ENCODE results near the gene ACTR1B.

The ACTR1B gene

GRCh38 chr2:97677480-97677879 lies 13.6 kb upstream of the ACTR1B start:
- TF ChIP-seq ZNF70 (CRISPR knock-in tag; IDR thresholded peaks at IDR 0.05) (no peak), ZFP30 (CRISPR knock-in tag; IDR thresholded peaks at IDR 0.05) (no peak), ZFP3 (CRISPR knock-in tag; IDR thresholded peaks at IDR 0.05) (no peak), ZNF565 (CRISPR knock-in tag; conservative IDR thresholded peaks at IDR 0.05; ENCODE audit: low read depth) (no peak), GLIS3 (CRISPR knock-in tag; IDR thresholded peaks at IDR 0.05) (no peak), TOX (CRISPR knock-in tag; IDR thresholded peaks at IDR 0.05; ENCODE audit: borderline replicate concordance) (no peak), OSR1 (CRISPR knock-in tag; IDR thresholded peaks at IDR 0.05) (no peak), ZNF8 (CRISPR knock-in tag; IDR thresholded peaks at IDR 0.05) (no peak), BACH2 (CRISPR knock-in tag; IDR thresholded peaks at IDR 0.05; ENCODE audit: borderline replicate concordance) (no peak), PATZ1 (CRISPR knock-in tag; IDR thresholded peaks at IDR 0.05; ENCODE audit: borderline replicate concordance) (no peak), CREB5 (CRISPR knock-in tag; IDR thresholded peaks at IDR 0.05; ENCODE audit: low read depth) (no peak), ARNTL (CRISPR knock-in tag; IDR thresholded peaks at IDR 0.05; ENCODE audit: borderline replicate concordance, low read depth) (no peak), RARB (CRISPR knock-in tag; IDR thresholded peaks at IDR 0.05) (no peak), PPARA (CRISPR knock-in tag; IDR thresholded peaks at IDR 0.05; ENCODE audit: borderline replicate concordance) (no peak)
- TF ChIP-seq, protein P1, sequence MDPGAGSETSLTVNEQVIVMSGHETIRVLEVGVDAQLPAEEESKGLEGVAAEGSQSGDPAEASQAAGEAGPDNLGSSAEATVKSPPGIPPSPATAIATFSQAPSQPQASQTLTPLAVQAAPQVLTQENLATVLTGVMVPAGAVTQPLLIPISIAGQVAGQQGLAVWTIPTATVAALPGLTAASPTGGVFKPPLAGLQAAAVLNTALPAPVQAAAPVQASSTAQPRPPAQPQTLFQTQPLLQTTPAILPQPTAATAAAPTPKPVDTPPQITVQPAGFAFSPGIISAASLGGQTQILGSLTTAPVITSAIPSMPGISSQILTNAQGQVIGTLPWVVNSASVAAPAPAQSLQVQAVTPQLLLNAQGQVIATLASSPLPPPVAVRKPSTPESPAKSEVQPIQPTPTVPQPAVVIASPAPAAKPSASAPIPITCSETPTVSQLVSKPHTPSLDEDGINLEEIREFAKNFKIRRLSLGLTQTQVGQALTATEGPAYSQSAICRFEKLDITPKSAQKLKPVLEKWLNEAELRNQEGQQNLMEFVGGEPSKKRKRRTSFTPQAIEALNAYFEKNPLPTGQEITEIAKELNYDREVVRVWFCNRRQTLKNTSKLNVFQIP (CRISPR knock-in tag; IDR thresholded peaks at IDR 0.05; ENCODE audit: borderline replicate concordance, low read depth) = no peak
- TF ChIP-seq, protein P2, sequence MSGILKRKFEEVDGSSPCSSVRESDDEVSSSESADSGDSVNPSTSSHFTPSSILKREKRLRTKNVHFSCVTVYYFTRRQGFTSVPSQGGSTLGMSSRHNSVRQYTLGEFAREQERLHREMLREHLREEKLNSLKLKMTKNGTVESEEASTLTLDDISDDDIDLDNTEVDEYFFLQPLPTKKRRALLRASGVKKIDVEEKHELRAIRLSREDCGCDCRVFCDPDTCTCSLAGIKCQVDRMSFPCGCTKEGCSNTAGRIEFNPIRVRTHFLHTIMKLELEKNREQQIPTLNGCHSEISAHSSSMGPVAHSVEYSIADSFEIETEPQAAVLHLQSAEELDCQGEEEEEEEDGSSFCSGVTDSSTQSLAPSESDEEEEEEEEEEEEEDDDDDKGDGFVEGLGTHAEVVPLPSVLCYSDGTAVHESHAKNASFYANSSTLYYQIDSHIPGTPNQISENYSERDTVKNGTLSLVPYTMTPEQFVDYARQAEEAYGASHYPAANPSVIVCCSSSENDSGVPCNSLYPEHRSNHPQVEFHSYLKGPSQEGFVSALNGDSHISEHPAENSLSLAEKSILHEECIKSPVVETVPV (CRISPR knock-in tag; IDR thresholded peaks at IDR 0.05) = no peak
- ATAC-seq = no peak

DNA sequence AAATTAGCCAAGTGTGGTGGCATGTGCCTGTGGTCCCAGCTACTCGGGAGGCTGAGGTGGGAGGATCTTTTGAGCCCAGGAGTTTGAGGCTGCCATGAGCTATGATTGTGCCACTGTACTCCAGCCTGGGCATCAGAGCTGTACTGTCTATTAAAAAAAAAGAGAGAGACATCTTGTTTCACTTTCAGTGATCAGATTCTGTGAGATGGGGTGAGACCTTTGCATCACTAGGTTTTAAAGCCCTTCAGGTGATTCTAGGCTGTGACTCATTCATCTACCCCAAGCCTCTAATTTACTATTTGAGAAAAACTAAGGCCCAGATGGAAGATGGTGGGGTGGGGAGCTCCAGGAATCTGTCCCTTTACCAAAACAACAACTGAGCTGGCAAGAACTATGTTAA lies 12.8 kb upstream of the ACTR1B start:
- no peak for ATAC-seq
- TF ChIP-seq TCF4 (CRISPR knock-in tag; IDR thresholded peaks at IDR 0.05; ENCODE audit: borderline replicate concordance) (no peak), TOX (CRISPR knock-in tag; IDR thresholded peaks at IDR 0.05; ENCODE audit: borderline replicate concordance) (no peak)
- TF ChIP-seq, protein P3, sequence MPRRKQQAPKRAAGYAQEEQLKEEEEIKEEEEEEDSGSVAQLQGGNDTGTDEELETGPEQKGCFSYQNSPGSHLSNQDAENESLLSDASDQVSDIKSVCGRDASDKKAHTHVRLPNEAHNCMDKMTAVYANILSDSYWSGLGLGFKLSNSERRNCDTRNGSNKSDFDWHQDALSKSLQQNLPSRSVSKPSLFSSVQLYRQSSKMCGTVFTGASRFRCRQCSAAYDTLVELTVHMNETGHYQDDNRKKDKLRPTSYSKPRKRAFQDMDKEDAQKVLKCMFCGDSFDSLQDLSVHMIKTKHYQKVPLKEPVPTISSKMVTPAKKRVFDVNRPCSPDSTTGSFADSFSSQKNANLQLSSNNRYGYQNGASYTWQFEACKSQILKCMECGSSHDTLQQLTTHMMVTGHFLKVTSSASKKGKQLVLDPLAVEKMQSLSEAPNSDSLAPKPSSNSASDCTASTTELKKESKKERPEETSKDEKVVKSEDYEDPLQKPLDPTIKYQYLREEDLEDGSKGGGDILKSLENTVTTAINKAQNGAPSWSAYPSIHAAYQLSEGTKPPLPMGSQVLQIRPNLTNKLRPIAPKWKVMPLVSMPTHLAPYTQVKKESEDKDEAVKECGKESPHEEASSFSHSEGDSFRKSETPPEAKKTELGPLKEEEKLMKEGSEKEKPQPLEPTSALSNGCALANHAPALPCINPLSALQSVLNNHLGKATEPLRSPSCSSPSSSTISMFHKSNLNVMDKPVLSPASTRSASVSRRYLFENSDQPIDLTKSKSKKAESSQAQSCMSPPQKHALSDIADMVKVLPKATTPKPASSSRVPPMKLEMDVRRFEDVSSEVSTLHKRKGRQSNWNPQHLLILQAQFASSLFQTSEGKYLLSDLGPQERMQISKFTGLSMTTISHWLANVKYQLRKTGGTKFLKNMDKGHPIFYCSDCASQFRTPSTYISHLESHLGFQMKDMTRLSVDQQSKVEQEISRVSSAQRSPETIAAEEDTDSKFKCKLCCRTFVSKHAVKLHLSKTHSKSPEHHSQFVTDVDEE (CRISPR knock-in tag; IDR thresholded peaks at IDR 0.05) = no peak

GRCh38 chr2:97675430-97676113 lies 11.7 kb upstream of the ACTR1B start:
- no peak for ATAC-seq
- no peak for TF ChIP-seq ZNF70 (CRISPR knock-in tag; IDR thresholded peaks at IDR 0.05)
- TF ChIP-seq SNAI2 (CRISPR knock-in tag; IDR thresholded peaks at IDR 0.05) = no peak
- no peak for TF ChIP-seq ZNF565 (CRISPR knock-in tag; conservative IDR thresholded peaks at IDR 0.05; ENCODE audit: low read depth)
- no peak for TF ChIP-seq TCF4 (CRISPR knock-in tag; IDR thresholded peaks at IDR 0.05; ENCODE audit: borderline replicate concordance)
- TF ChIP-seq PPARA (CRISPR knock-in tag; IDR thresholded peaks at IDR 0.05; ENCODE audit: borderline replicate concordance) = no peak
- no peak for TF ChIP-seq ISL1 (CRISPR knock-in tag; IDR thresholded peaks at IDR 0.05)
- no peak for TF ChIP-seq ZFP30 (CRISPR knock-in tag; IDR thresholded peaks at IDR 0.05)
- no peak for TF ChIP-seq ZC3H10 (CRISPR knock-in tag; IDR thresholded peaks at IDR 0.05)
- TF ChIP-seq, protein P2 (CRISPR knock-in tag; IDR thresholded peaks at IDR 0.05) = no peak
- TF ChIP-seq BACH2 (CRISPR knock-in tag; IDR thresholded peaks at IDR 0.05; ENCODE audit: borderline replicate concordance) = no peak
- no peak for TF ChIP-seq TOX (CRISPR knock-in tag; IDR thresholded peaks at IDR 0.05; ENCODE audit: borderline replicate concordance)
- TF ChIP-seq RARB (CRISPR knock-in tag; IDR thresholded peaks at IDR 0.05) = no peak
- no peak for TF ChIP-seq GLIS3 (CRISPR knock-in tag; IDR thresholded peaks at IDR 0.05)
- TF ChIP-seq ESRRG (CRISPR knock-in tag; IDR thresholded peaks at IDR 0.05) = no peak
- no peak for TF ChIP-seq PATZ1 (CRISPR knock-in tag; IDR thresholded peaks at IDR 0.05; ENCODE audit: borderline replicate concordance)
- TF ChIP-seq CREB5 (CRISPR knock-in tag; IDR thresholded peaks at IDR 0.05; ENCODE audit: low read depth) = no peak
